Caco-2 (cell line): ENCODE results near the gene PALM3. TPM values are rescaled to one million over a fixed set of nuclear protein-coding genes. Genes with fewer than 3 reads are reported as not detected.

Experiments used
- Bru-seq: library from RNA; stranded (reverse); fragments of 400-500 nt; gene quantifications from one replicate; lab custom pipeline; 2021; lab: Mats Ljungman, UMichigan
- BruChase-seq, 2 experiments: library from RNA; stranded (reverse); fragments of 400-500 nt; gene quantifications; one replicate each; lab custom pipeline; 2021; lab: Mats Ljungman, UMichigan
- BruUV-seq: library from RNA; stranded (reverse); fragments of 400-500 nt; replicated peaks from 2 replicates; lab custom pipeline; 2021; lab: Mats Ljungman, UMichigan
- CTCF ChIA-PET: fragments of 300-600 bp; sonication (Branson Sonifier 250); formaldehyde crosslinking; loops from one replicate; lab custom pipeline; 2022; ENCODE audit warnings: antibody characterized with exemption; lab: Charles Lee
- POLR2A ChIA-PET: fragments of 300-600 bp; sonication (Branson Sonifier 250); formaldehyde crosslinking; loops from one replicate; lab custom pipeline; 2022; ENCODE audit warnings: antibody characterized with exemption; lab: Charles Lee
- DNase-seq, 2 experiments: peaks; one replicate each; pipeline versions ENCODE4 v3.0.0 to v3.0.0-alpha.2; 2020 to 2022
- H3K27me3 ChIP-seq: replicated peaks from 2 replicates; pipeline ENCODE4 v1.6.0; 2011; ENCODE audit warnings: low read length; ENCODE audit not compliant: control insufficient read depth, insufficient read depth
- H3K36me3 ChIP-seq: 2 replicates; pipeline ENCODE4 v1.5.1; 2011; ENCODE audit warnings: low read length; ENCODE audit not compliant: control insufficient read depth, insufficient read depth
- H3K4me1 ChIP-seq: fragments of 250-450 bp; sonication (Bioruptor Pico); 2 replicates; pipeline ENCODE4 v1.5.1; 2020; ENCODE audit warnings: mild to moderate bottlenecking
- H3K4me3 ChIP-seq: 2 replicates; pipeline ENCODE4 v1.5.1; 2011; ENCODE audit warnings: low read depth, mild to moderate bottlenecking, control low read depth, low read length
- H3K9me3 ChIP-seq: fragments of 250-450 bp; sonication (Bioruptor Pico); 2 replicates; pipeline ENCODE4 v1.5.1; 2020; ENCODE audit warnings: mild to moderate bottlenecking, moderate library complexity
- H3K27ac Mint-ChIP-seq: one replicate; pipeline ENCODE4 v1.8.0; 2022; ENCODE audit warnings: mixed read lengths; ENCODE audit not compliant: unreplicated experiment
- H3K27me3 Mint-ChIP-seq: one replicate; pipeline ENCODE4 v1.8.0; 2022; ENCODE audit warnings: mixed read lengths; ENCODE audit not compliant: insufficient read depth, unreplicated experiment
- H3K36me3 Mint-ChIP-seq: one replicate; pipeline ENCODE4 v1.8.0; 2022; ENCODE audit warnings: mild to moderate bottlenecking, mixed read lengths; ENCODE audit not compliant: insufficient read depth, unreplicated experiment
- H3K4me1 Mint-ChIP-seq: one replicate; pipeline ENCODE4 v1.8.0; 2022; ENCODE audit warnings: low read depth, mixed read lengths; ENCODE audit not compliant: unreplicated experiment
- H3K4me3 Mint-ChIP-seq: one replicate; pipeline ENCODE4 v1.8.0; 2022; ENCODE audit warnings: mild to moderate bottlenecking, moderate library complexity, mixed read lengths; ENCODE audit not compliant: unreplicated experiment
- H3K9me3 Mint-ChIP-seq: one replicate; pipeline ENCODE4 v1.8.0; 2022; ENCODE audit warnings: mixed read lengths; ENCODE audit not compliant: unreplicated experiment
- intact Hi-C: fragments of 100-400 bp; cut with micrococcal nuclease; formaldehyde crosslinking; loops from one replicate; pipeline ENCODE4 v1.10.0; 2022; ENCODE audit not compliant: unreplicated experiment
- long read RNA-seq: library from polyadenylated mRNA; stranded (forward); transcript quantifications from one replicate; pipeline ENCODE4 v2.0.0, GENCODE V29; 2022
- total RNA-seq: library from RNA; stranded (reverse); gene quantifications from 2 replicates; pipeline ENCODE4 v1.2.3, GENCODE V29; 2022
- TF ChIP-seq, protein P1 (sequence below), 2 experiments: fragments of 200-600 bp in 1 of 2; IDR thresholded peaks; 1 replicate in 1 of 2; 2 replicates in 1 of 2; pipeline versions ENCODE4 v1.5.1 to v1.8.0; 2011 to 2022; ENCODE audit warnings: antibody characterized with exemption in 1 of 2, control low read depth in 1 of 2, inconsistent platforms in 1 of 2, low read depth in 1 of 2, low read length in 1 of 2, mild to moderate bottlenecking in 1 of 2, moderate library complexity in 1 of 2; ENCODE audit not compliant: insufficient read depth in 1 of 2, severe bottlenecking in 1 of 2, unreplicated experiment in 1 of 2

PALM3 gene, protein sequence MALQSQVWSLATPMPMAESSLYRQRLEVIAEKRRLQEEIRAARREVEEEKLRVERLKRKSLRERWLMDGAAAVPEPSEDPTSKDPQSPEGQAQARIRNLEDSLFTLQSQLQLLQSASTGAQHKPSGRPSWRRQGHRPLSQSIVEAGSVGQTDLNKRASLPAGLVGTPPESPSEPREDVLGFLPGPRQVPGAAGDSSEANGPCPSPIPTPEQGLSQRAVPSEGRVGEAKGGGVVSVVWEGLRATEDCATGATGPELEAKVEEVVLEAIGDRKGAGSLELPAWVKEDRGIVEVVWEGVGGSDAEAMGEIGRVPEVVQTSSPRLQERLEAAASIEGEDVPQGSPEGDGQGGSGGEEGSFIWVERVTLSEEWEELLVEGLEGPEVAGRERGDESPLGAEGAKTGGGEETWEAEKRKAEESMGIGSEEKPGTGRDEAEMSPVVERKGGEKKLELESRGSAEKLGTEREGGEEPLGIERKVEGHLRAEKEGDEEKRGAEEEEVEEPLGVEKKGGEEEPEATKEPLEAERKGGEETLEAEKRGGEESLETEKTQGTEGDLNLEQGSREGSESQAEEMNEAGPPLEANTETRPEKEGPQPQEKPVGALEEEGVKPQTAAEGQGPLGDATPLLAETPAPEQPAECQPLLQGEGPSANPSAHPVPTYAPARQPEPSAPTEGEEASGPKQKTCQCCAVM
- total RNA-seq = 25.9 TPM in 2 replicates
- percentile 68 among the genes with signal in this experiment for Bru-seq, nascent RNA
- percentile 84 among the genes with signal in this experiment for BruChase-seq, experiment 1, labeled RNA remaining after a 2-hour chase
- percentile 90 among the genes with signal in this experiment for BruChase-seq, experiment 2, labeled RNA remaining after a 6-hour chase
- long read RNA-seq, partial matches to known transcripts = 0 of 9 reads
- long read RNA-seq, other reads (novel, unspliced or antisense) = 9 of 9 reads

DNA sequence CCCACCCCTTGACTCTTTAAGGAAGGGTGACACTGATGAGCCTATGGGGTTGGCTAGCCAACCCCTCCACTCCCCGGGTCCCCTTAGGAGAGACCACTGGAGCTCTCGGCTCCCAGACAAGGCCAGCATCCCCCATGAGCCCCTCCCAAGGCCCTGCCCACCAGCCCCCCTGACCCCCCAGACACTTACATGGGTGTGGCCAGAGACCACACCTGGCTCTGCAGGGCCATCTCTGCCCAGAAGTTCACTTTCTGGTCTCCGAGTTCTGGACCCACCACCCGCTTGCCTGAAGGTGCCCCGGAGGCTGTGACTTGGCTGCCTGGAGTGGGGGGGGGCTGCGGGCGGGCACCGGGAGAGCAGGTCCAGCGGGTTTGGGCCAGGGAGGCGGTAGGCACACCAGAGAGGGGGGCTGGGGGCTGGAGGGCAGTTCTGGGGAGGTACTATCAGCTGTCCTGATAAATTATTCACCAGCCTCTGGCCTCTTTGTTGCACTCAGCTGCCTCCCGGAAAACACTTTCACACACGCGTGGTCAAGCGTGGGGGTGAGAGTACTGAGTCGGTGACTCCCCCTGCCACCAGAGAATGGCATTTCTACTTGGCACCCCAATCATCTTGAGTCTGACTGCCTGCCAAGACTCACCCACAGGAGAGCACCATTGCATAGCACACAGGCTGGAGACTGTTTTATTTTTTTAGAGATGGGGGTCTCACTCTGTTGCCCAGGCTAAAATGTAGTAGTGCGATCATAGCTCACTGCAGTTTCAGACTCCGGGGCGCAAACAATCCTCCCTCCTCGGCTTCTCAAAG, at the start of gene PALM3:
TSS of gene PALM3 (minus strand) at position 326 of the 807 bp plus-strand sequence. CDS start at position 230, 96 bp downstream.
- H3K4me1 Mint-ChIP-seq = peaks cover 14% of the 10 kb centered on the region
- H3K27ac Mint-ChIP-seq = peak within 1 kb of the TSS; percentile 68
- Histone ChIP-seq H3K36me3 (no peaks in the 10 kb centered on the region), H3K27me3 (no peaks in the 10 kb centered on the region), H3K4me3 (peak within 1 kb of the TSS; percentile 26), H3K9me3 (no peaks in the 10 kb centered on the region), H3K4me1 (peaks cover 35% of the 10 kb centered on the region)
- ChIA-PET POLR2A (no interaction called here), CTCF (interaction anchor here (0.8 to 1.4 kb wide), 2 partner anchors 10 to 1241 kb away, joined by 3 to 6 read pairs; partner anchors contain the start of gene MISP3)
- BruUV-seq = no TSS peak
- no peaks in the 10 kb centered on the region for H3K9me3 Mint-ChIP-seq
- DNase-seq = peak; percentile 76 to 79
- TF ChIP-seq, protein P1, sequence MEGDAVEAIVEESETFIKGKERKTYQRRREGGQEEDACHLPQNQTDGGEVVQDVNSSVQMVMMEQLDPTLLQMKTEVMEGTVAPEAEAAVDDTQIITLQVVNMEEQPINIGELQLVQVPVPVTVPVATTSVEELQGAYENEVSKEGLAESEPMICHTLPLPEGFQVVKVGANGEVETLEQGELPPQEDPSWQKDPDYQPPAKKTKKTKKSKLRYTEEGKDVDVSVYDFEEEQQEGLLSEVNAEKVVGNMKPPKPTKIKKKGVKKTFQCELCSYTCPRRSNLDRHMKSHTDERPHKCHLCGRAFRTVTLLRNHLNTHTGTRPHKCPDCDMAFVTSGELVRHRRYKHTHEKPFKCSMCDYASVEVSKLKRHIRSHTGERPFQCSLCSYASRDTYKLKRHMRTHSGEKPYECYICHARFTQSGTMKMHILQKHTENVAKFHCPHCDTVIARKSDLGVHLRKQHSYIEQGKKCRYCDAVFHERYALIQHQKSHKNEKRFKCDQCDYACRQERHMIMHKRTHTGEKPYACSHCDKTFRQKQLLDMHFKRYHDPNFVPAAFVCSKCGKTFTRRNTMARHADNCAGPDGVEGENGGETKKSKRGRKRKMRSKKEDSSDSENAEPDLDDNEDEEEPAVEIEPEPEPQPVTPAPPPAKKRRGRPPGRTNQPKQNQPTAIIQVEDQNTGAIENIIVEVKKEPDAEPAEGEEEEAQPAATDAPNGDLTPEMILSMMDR (IDR thresholded peaks at IDR 0.05; ENCODE audit: insufficient read depth in 1 of 2, low read depth in 1 of 2, low read length in 1 of 2, severe bottlenecking in 1 of 2, unreplicated experiment in 1 of 2) = no peak
- peak within 1 kb of the TSS; percentile 60 for H3K4me3 Mint-ChIP-seq
- H3K27me3 Mint-ChIP-seq = no peaks in the 10 kb centered on the region
- intact Hi-C loops = no loop called here
- H3K36me3 Mint-ChIP-seq = peaks cover 7% of the 10 kb centered on the region

DNA sequence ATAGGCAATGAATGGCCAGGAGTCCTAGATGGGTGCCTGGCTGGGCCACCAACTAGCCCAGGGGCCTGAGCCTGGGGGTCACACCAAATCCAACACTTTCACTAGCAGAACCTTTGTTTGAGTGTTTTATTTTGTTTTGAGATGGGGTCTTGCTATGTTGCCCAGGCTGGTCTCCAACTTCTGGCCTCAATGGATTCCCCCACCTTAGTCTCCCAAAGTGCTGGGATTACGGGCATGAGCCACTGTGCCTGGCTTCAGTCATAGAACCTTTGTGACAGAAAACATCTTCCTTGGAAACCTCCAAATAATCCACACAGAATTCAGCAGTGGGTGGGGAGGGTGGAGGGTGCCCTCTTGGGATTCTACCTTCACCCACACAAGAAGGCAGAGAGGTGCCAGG, 49.6 kb upstream of the PALM3 start:
- H3K9me3 Mint-ChIP-seq = no peaks in the 10 kb centered on the region
- ChIA-PET POLR2A (interaction anchor here (0.6 kb wide), 2 partner anchors 31 kb away, joined by 4 to 5 read pairs; no protein-coding TSS in a partner anchor), CTCF (no interaction called here)
- Histone ChIP-seq H3K36me3 (no peaks in the 10 kb centered on the region), H3K4me3 (no peak overlapping the region), H3K9me3 (no peaks in the 10 kb centered on the region), H3K27me3 (no peaks in the 10 kb centered on the region), H3K4me1 (no peaks in the 10 kb centered on the region)
- DNase-seq = no peak
- H3K4me3 Mint-ChIP-seq = no peak overlapping the region
- H3K4me1 Mint-ChIP-seq = no peaks in the 10 kb centered on the region
- intact Hi-C loops = no loop called here
- BruUV-seq = no TSS peak
- TF ChIP-seq, protein P1 (IDR thresholded peaks at IDR 0.05; ENCODE audit: insufficient read depth in 1 of 2, low read depth in 1 of 2, low read length in 1 of 2, severe bottlenecking in 1 of 2, unreplicated experiment in 1 of 2) = no peak
- H3K36me3 Mint-ChIP-seq = no peaks in the 10 kb centered on the region
- no peak overlapping the region for H3K27ac Mint-ChIP-seq
- H3K27me3 Mint-ChIP-seq = no peaks in the 10 kb centered on the region
